Aorta (tissue), 5 donors: ENCODE measurements around the gene CAPN6. TPM values are rescaled to one million over a fixed set of nuclear protein-coding genes. Genes with fewer than 3 reads are reported as not detected.

ENCODE experiments used
- ATAC-seq: fragments of 200-7000 bp; cut with Tn5 transposase; one replicate; pipeline ENCODE4 v1.9.1; 2022; ENCODE audit warnings: moderate library complexity; ENCODE audit not compliant: low FRiP score
- DNase-seq, 2 donors: peaks; one replicate each; pipeline ENCODE4 v3.0.0-alpha.2; 2020
- H3K27ac ChIP-seq, 2 donors: one replicate each; pipeline ENCODE4 v1.5.1; 2013; ENCODE audit warnings: low read length in 2 of 2, mild to moderate bottlenecking in 2 of 2, moderate library complexity in 2 of 2, control low read depth in 1 of 2, inconsistent platforms in 1 of 2, low read depth in 1 of 2
- H3K27me3 ChIP-seq, 2 donors: one replicate each; pipeline ENCODE4 v1.6.1; 2013; ENCODE audit warnings: control low read depth in 1 of 2, low read length in 1 of 2, mild to moderate bottlenecking in 1 of 2, moderate library complexity in 1 of 2; ENCODE audit not compliant: insufficient read depth in 2 of 2, control insufficient read depth in 1 of 2
- H3K36me3 ChIP-seq, 2 donors: one replicate each; pipeline ENCODE4 v1.6.1; 2013; ENCODE audit warnings: control low read depth in 1 of 2, low read length in 1 of 2, mild to moderate bottlenecking in 1 of 2; ENCODE audit not compliant: insufficient read depth in 2 of 2, control insufficient read depth in 1 of 2
- H3K4me1 ChIP-seq, 2 donors: one replicate each; pipeline ENCODE4 v1.6.1; 2013; ENCODE audit warnings: low read length in 2 of 2, control low read depth in 1 of 2, mild to moderate bottlenecking in 1 of 2, moderate library complexity in 1 of 2; ENCODE audit not compliant: insufficient read depth in 2 of 2, control insufficient read depth in 1 of 2
- H3K4me3 ChIP-seq, 2 donors: one replicate each; pipeline ENCODE4 v1.5.1; 2013; ENCODE audit warnings: low read length in 2 of 2, control low read depth in 1 of 2, mild to moderate bottlenecking in 1 of 2
- H3K9me3 ChIP-seq: one replicate; pipeline ENCODE4 v1.6.1; 2013; ENCODE audit warnings: mild to moderate bottlenecking, low read length; ENCODE audit not compliant: control insufficient read depth
- WGBS, 2 donors: extraction: QIAGEN DNeasy Blood & Tissue Kit; methylation state at CpG; one replicate each; pipeline ENCODE4 v1.1.7; 2013; 5-methylcytosine and 5-hydroxymethylcytosine counted together
- intact Hi-C, 2 donors: fragments of 100-400 bp; cut with DNase I; formaldehyde crosslinking; loops; one replicate each; pipeline versions ENCODE4 v1.14.2 to v1.15.0; 2022
- polyA plus RNA-seq, 2 donors: library from polyadenylated mRNA; stranded (reverse); fragments of 200-250 nt; gene quantifications; one replicate each; pipeline ENCODE4 v1.2.3, GENCODE V29; 2013
- total RNA-seq, 2 donors: library from RNA; stranded (reverse); fragmentation: NEBNext Ultra II Directional; extraction: Animal tissue kit (Norgen Biotek cat#: 25700); gene quantifications; one replicate each; pipeline ENCODE4 v1.2.1, GENCODE V29; 2021
- donor health status: healthy with polysubstance abuse.
- donor health status: Bipolar disorder and iron deficiency.
- donor health status: DM: no; HTN: no; CAD: no.
- donor health status: DM: no; HTN: no; CAD: no.
- donor health status: DM: yes; HTN: yes; CAD: no.

The CAPN6 gene
- total and polyA plus RNA-seq, 4 donors: 0.10 to 5.7 (median 1.3) TPM

- H3K4me1 ChIP-seq: no peaks in the 10 kb centered on the region
- no peaks in the 10 kb centered on the region for H3K36me3 ChIP-seq
- 77 to 93% methylated on average over 1 of the region's 1 CpG for WGBS, 2 donors
- no peak overlapping the region for H3K4me3 ChIP-seq
- H3K27ac ChIP-seq: no peak overlapping the region
- H3K27me3 ChIP-seq: no peaks in the 10 kb centered on the region
- no peaks in the 10 kb centered on the region for H3K9me3 ChIP-seq
- intact Hi-C loops: no loop called here
- no peak for DNase-seq
- ATAC-seq: no peak
These were observed 12.7 kb upstream of the CAPN6 start for GRCh38 chrX:111282991-111283390.

DNA sequence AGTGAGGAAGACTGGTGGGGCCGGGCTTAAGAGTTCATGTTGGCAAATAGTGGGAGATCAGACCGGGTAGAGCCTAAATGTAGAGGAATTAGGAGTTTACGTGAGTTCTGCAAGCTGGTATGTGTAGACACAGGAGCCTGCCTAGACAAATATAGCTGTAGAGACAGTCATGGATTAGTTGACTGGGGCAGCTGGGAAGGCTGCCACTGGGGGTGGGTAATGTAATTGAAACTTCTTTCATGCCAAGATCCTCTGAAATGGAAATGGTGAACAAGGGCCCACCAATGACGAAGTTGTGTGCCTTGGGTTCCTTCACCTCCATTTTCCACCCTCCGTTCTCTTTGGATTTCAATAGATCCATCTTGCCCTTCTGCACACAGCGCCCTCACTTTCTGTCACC, 11.9 kb upstream of the CAPN6 start:
- Histone ChIP-seq H3K36me3 (no peaks in the 10 kb centered on the region), H3K4me3 (no peak overlapping the region), H3K27me3 (no peaks in the 10 kb centered on the region), H3K4me1 (no peaks in the 10 kb centered on the region), H3K9me3 (no peaks in the 10 kb centered on the region), H3K27ac (no peak overlapping the region)
- WGBS, 2 donors: 57 to 89% methylated on average over 6 of the region's 6 CpGs
- intact Hi-C loops: no loop called here
- DNase-seq: no peak
- no peak for ATAC-seq

GRCh38 chrX:111268506-111268905, 1.8 kb downstream of the CAPN6 start:
- Histone ChIP-seq H3K27me3 (no peaks in the 10 kb centered on the region), H3K4me3 (no peak overlapping the region), H3K4me1 (no peaks in the 10 kb centered on the region), H3K9me3 (no peaks in the 10 kb centered on the region), H3K36me3 (no peaks in the 10 kb centered on the region), H3K27ac (no peak overlapping the region)
- no peak for DNase-seq
- intact Hi-C loops: no loop called here
- ATAC-seq: no peak
- 47 to 58% methylated on average over 2 of the region's 2 CpGs for WGBS, 2 donors

DNA sequence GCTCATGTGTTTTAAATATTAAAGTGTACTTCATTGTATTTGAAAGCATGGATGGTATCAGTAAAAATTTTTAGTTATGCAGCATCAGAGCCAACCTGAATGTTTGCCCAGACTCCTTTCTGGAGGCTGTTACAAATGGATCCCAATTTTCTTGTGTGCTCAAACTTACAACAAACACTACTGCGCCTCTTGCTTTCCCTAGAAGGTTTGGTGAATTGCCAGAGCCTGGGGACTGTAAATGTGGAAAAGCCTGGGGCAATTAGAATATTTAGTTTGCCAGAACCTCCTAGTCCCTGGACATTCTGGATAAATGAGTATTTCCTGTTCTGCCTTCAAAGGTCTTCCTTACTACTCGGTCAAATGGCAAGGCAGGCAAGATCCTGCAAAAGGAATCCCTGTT, 4.8 kb downstream of the CAPN6 start:
- Histone ChIP-seq H3K27me3 (no peaks in the 10 kb centered on the region), H3K4me1 (no peaks in the 10 kb centered on the region), H3K27ac (no peak overlapping the region), H3K36me3 (no peaks in the 10 kb centered on the region), H3K9me3 (no peaks in the 10 kb centered on the region), H3K4me3 (no peak overlapping the region)
- DNase-seq: no peak
- no peak for ATAC-seq
- intact Hi-C loops: no loop called here
- WGBS, 2 donors: 59 to 66% methylated on average over 2 of the region's 2 CpGs

DNA sequence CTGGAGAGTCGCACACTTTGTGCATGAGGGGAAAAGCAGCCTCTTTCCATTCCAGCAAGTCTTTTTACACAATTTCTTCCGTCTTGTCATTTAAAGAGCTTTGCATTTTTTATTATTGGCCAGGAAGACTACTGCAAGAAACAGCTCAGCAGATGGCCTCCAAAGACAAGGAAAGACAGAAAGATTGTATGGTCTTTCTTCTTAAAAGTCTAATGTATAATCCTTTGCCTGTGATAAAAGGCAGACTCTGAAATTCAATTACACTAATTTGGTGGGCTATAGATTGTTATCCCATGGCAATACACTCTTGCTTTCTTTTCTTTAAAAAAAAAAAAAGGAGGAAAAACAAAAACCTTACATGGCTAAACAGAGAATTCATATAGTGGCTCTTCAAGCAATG, 5.9 kb downstream of the CAPN6 start:
- DNase-seq: no peak
- Histone ChIP-seq H3K4me3 (no peak overlapping the region), H3K27ac (no peak overlapping the region), H3K27me3 (no peaks in the 10 kb centered on the region), H3K36me3 (no peaks in the 10 kb centered on the region), H3K9me3 (no peaks in the 10 kb centered on the region), H3K4me1 (no peaks in the 10 kb centered on the region)
- ATAC-seq: no peak
- WGBS, 2 donors: 65 to 87% methylated on average over 2 of the region's 2 CpGs
- intact Hi-C loops: no loop called here

DNA sequence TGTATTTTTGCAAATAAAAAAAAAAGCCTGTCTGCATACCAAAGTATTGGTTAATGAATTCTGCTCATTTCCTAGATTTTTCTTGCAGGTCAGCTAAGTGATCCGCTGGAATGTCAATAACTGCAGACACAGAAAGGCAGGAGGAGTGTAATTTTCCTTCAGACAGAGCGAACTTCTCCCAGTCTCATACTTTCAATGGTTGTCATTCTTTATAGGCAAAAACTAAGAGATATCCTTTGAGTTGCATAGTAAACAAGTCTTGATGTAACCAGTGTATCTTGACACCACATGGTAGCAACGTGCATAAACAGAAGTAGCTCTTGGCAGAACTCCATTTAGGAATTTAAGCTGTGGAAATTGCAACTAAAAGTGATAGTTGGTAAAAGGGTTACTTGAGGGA, 8.2 kb downstream of the CAPN6 start:
- intact Hi-C loops: no loop called here
- 60 to 82% methylated on average over 3 of the region's 3 CpGs for WGBS, 2 donors
- Histone ChIP-seq H3K4me1 (no peaks in the 10 kb centered on the region), H3K9me3 (no peaks in the 10 kb centered on the region), H3K27ac (no peak overlapping the region), H3K4me3 (no peak overlapping the region), H3K36me3 (no peaks in the 10 kb centered on the region), H3K27me3 (no peaks in the 10 kb centered on the region)
- ATAC-seq: no peak
- DNase-seq: no peak

- H3K27ac ChIP-seq: no peak overlapping the region
- H3K36me3 ChIP-seq: no peaks in the 10 kb centered on the region
- DNase-seq: no peak
- 79 to 97% methylated on average over 3 of the region's 3 CpGs for WGBS, 2 donors
- no peaks in the 10 kb centered on the region for H3K9me3 ChIP-seq
- intact Hi-C loops: no loop called here
- no peak for ATAC-seq
- no peak overlapping the region for H3K4me3 ChIP-seq
- H3K27me3 ChIP-seq: no peaks in the 10 kb centered on the region
- H3K4me1 ChIP-seq: no peaks in the 10 kb centered on the region
These were observed 9.8 kb downstream of the CAPN6 start for GRCh38 chrX:111260451-111260850.

- H3K9me3 ChIP-seq: no peaks in the 10 kb centered on the region
- ATAC-seq: no peak
- no peaks in the 10 kb centered on the region for H3K4me1 ChIP-seq
- no peak overlapping the region for H3K27ac ChIP-seq
- intact Hi-C loops: loop anchor here in 1 of 2 donors (2.0 kb wide), 1 partner anchor 77 kb away; no protein-coding TSS in a partner anchor
- H3K4me3 ChIP-seq: no peak overlapping the region
- H3K36me3 ChIP-seq: no peaks in the 10 kb centered on the region
- 60 to 80% methylated on average over 3 of the region's 3 CpGs for WGBS, 2 donors
- DNase-seq: no peak
- no peaks in the 10 kb centered on the region for H3K27me3 ChIP-seq
These were observed 10.7 kb downstream of the CAPN6 start for GRCh38 chrX:111259559-111259958.

GRCh38 chrX:111257733-111258132, 12.6 kb downstream of the CAPN6 start:
- no peak overlapping the region for H3K27ac ChIP-seq
- H3K9me3 ChIP-seq: no peaks in the 10 kb centered on the region
- ATAC-seq (no peak), DNase-seq (no peak)
- 68 to 92% methylated on average over 3 of the region's 3 CpGs for WGBS, 2 donors
- intact Hi-C loops: loop anchor here in 1 of 2 donors (2.0 kb wide), 1 partner anchor 79 kb away; no protein-coding TSS in a partner anchor
- H3K4me1 ChIP-seq: no peaks in the 10 kb centered on the region
- H3K4me3 ChIP-seq: no peak overlapping the region
- no peaks in the 10 kb centered on the region for H3K27me3 ChIP-seq
- H3K36me3 ChIP-seq: no peaks in the 10 kb centered on the region
